Measurements from ENCODE around the gene DLL1.

Gene DLL1

DNA sequence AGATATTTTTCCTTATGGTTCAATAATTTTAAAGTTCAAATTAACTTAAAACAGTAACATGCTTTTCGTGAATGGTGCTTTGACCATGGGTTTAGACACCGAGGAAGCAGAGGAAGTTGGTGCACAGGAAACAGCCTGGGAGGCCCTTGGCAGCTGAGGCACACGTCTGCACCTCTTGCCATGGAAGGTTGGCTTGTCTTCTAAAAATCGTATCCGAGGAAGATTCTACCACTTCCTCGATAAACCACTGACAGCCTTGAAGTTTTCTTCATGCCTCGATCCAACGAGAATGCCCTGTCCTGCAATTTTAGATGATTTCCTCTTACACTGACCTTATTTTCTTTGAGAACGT lies 12.2 kb downstream of the DLL1 start:
- 0 out of 2 replicates have a peak, but pooled peaks cover 5% of the 10 kb centered on the region for H3K27me3 ChIP-seq

DNA sequence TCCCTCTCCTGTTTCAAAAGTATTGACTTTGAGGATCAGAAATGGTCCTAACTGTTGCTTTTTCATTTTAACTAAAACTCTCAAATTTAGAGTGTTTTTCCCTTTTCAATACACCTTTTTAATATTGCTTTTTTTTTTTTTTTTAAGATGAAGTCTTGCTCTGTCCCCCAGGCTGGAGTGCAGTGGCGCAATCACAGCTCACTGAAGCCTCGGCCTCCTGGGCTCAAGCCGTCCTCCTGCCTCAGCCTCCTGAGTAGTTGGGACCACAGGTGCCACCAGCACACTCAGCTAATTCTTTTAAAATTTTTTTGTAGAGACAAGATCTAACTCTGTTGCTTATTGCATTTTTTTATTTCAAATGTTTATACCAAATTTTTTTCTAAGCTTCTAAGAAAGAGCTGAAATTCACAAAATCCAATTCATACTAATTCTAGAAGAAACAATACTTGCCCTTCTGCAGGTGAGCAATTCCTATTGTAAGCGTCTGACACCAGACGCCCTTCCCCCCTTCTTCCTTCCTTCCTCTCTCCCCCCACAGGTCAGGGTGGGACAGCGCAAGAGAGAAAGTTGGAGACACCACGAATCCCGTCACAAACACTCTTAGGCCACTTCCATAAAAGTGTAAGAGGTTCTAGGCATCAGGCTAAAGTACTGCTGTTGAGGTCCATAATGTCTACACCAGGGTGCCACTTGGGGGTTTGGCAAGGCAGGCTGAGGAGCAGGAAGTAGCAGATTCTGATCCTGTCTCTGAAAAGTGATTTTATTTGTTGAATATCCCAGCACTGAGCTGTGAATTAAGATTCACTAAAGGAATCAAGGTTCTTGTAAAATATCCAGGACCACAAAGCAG lies 12.8 kb downstream of the DLL1 start:
- no peak for TF ChIP-seq CTCF (IDR thresholded peaks at IDR 0.05; ENCODE audit: low read depth, low read length)
- DNase-seq, result no peak
- Histone ChIP-seq H3K4me3 (ENCODE audit: low read depth, low read length) (no peak overlapping the region), H3K36me3 (no peaks in the 10 kb centered on the region), H3K9me3 (no peaks in the 10 kb centered on the region), H3K4me1 (no peaks in the 10 kb centered on the region), H3K27me3 (0 out of 2 replicates have a peak, but pooled peaks cover 5% of the 10 kb centered on the region)

More for the DNA sequence above, 12.2 kb downstream of the DLL1 start:
- no peaks in the 10 kb centered on the region for H3K36me3 ChIP-seq
- no peak for TF ChIP-seq CTCF (IDR thresholded peaks at IDR 0.05; ENCODE audit: low read depth, low read length)
- no peak overlapping the region for H3K4me3 ChIP-seq (ENCODE audit: low read depth, low read length)
- no peaks in the 10 kb centered on the region for H3K9me3 ChIP-seq
- no peaks in the 10 kb centered on the region for H3K4me1 ChIP-seq
- DNase-seq, result no peak

DNA sequence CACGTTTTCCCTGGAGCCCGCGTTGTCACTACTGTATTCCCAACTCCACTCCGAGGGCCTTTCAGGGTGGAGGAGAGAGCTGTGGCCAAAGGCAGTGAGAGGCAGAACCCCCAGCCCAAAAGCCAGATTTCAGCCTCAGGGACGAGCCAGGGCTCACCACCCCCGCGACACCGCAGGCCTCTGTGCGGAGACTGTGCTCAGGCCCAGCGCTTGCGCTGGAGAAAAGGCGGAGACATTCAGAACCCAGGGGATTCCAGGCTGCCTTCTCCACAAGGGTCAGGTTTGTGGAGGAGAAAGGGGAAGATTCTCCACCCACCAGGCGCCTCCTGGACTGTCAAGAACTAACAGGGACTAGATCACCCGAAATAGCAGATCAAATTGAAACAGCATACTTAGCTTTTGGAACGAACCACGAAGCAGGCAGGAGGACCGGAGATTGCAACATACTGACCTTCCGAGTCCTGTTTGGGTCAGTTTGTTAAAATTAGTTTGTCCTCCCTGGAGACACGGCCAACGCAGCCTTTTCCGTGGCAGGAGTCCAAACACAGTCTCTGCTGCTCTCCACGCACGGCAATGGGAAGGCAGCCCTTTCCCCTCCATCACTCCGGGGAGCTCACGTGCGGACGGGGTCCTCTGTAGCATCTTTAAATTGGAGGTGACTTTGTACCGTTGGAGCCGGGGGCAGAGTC lies 14.4 kb downstream of the DLL1 start:
- H3K4me3 ChIP-seq (ENCODE audit: low read depth, low read length), result no peak overlapping the region
- no peaks in the 10 kb centered on the region for H3K36me3 ChIP-seq
- no peak for DNase-seq
- no peak for TF ChIP-seq CTCF (IDR thresholded peaks at IDR 0.05; ENCODE audit: low read depth, low read length)
- no peaks in the 10 kb centered on the region for H3K9me3 ChIP-seq
- H3K27me3 ChIP-seq, result 0 out of 2 replicates have a peak, but pooled peaks cover 5% of the 10 kb centered on the region
- H3K4me1 ChIP-seq, result no peaks in the 10 kb centered on the region

- Histone ChIP-seq H3K27me3 (no peaks in the 10 kb centered on the region), H3K36me3 (no peaks in the 10 kb centered on the region), H3K4me1 (no peaks in the 10 kb centered on the region), H3K9me3 (no peaks in the 10 kb centered on the region), H3K4me3 (ENCODE audit: low read depth, low read length) (no peak overlapping the region)
- TF ChIP-seq CTCF (IDR thresholded peaks at IDR 0.05; ENCODE audit: low read depth, low read length), result no peak
- no peak for DNase-seq
These were observed 15.9 kb downstream of the DLL1 start for GRCh38 chr6:170274713-170275560.

DNA sequence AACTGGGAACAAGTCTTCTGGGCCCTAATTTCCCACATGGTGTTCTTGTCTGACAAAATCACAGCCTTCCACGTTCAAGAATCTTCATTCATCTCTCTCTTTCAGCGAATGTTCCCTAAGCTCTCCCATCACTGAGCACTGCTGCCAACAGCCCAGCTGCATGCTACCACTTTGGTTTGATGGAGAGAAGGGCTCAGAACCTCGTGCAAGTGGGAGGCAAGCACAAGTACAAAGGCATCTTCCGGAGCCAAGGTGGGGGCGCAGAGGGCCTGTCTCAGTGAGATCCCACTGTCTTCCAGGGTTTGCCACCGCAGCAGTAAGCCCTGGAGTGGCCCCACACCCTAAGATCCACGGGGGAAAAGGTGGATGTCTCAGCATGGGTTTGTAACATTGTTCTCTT lies 17.2 kb downstream of the DLL1 start:
- H3K4me3 ChIP-seq (ENCODE audit: low read depth, low read length), result no peak overlapping the region
- no peaks in the 10 kb centered on the region for H3K27me3 ChIP-seq
- TF ChIP-seq CTCF (IDR thresholded peaks at IDR 0.05; ENCODE audit: low read depth, low read length), result no peak
- no peak for DNase-seq
- H3K36me3 ChIP-seq, result no peaks in the 10 kb centered on the region
- H3K9me3 ChIP-seq, result no peaks in the 10 kb centered on the region
- no peaks in the 10 kb centered on the region for H3K4me1 ChIP-seq

Measured in BE2C (cell line).